ENCODE results near the gene ATF2.

- TF ChIP-seq CTCF (IDR thresholded peaks at IDR 0.05) (no peak), NFYB (CRISPR knock-in tag; conservative IDR thresholded peaks at IDR 0.05; ENCODE audit: low read depth) (no peak), USF2 (CRISPR knock-in tag; IDR thresholded peaks at IDR 0.05) (no peak), SP1 (CRISPR knock-in tag; conservative IDR thresholded peaks at IDR 0.05) (no peak), IRF1 (CRISPR knock-in tag; IDR thresholded peaks at IDR 0.05) (no peak), ZBTB43 (CRISPR knock-in tag; IDR thresholded peaks at IDR 0.05) (no peak), TEAD1 (CRISPR knock-in tag; IDR thresholded peaks at IDR 0.05) (no peak), FOXP4 (CRISPR knock-in tag; IDR thresholded peaks at IDR 0.05) (no peak), RELA (CRISPR knock-in tag; IDR thresholded peaks at IDR 0.05; ENCODE audit: borderline replicate concordance) (no peak), ZNF423 (CRISPR knock-in tag; IDR thresholded peaks at IDR 0.05) (no peak)
Measured at GRCh38 chr2:175107146-175107545, 60.9 kb downstream of the ATF2 start.

Measured in WTC11 (cell line).